Glomerular visceral epithelial cell (primary cell): ENCODE measurements around the gene CTIF.
"Not testable (repeated sequence)": the region's sequence is repeated elsewhere in the genome, so short reads cannot be mapped to it uniquely, and the experiment has no call there.

Experiments used
- DNase-seq: peaks from one replicate; pipeline ENCODE4 v3.0.0-alpha.2; 2016; ENCODE audit errors: extremely low spot score

The CTIF gene

GRCh38 chr18:48706731-48707130 is 167.9 kb downstream of the CTIF start:
- no peak for DNase-seq

- DNase-seq, result no peak
These were observed 168.9 kb downstream of the CTIF start for GRCh38 chr18:48707636-48708296.

- DNase-seq, result no peak
These were observed 170.0 kb downstream of the CTIF start for GRCh38 chr18:48708807-48709206.

- DNase-seq, result no peak
These were observed 170.7 kb downstream of the CTIF start for GRCh38 chr18:48709371-48710062.

GRCh38 chr18:48711651-48712486 is 173.0 kb downstream of the CTIF start:
- peak; percentile 52 for DNase-seq

GRCh38 chr18:48713309-48713708 is 174.5 kb downstream of the CTIF start:
- DNase-seq, result no peak

- no peak for DNase-seq
These were observed 176.0 kb downstream of the CTIF start for GRCh38 chr18:48714873-48715272.

GRCh38 chr18:48715711-48716361 is 177.0 kb downstream of the CTIF start:
- no peak for DNase-seq

GRCh38 chr18:48717227-48717626 is 178.4 kb downstream of the CTIF start:
- DNase-seq, result not testable (repeated sequence)

- no peak for DNase-seq
These were observed 179.6 kb downstream of the CTIF start for GRCh38 chr18:48718251-48718959.

- no peak for DNase-seq
These were observed 180.6 kb downstream of the CTIF start for GRCh38 chr18:48719388-48719787.

- DNase-seq, result no peak
These were observed 181.3 kb downstream of the CTIF start for GRCh38 chr18:48719974-48720654.

- DNase-seq, result no peak
These were observed 181.8 kb downstream of the CTIF start for GRCh38 chr18:48720655-48721025.

- no peak for DNase-seq
These were observed 182.5 kb downstream of the CTIF start for GRCh38 chr18:48721312-48721711.

- DNase-seq, result no peak
These were observed 184.2 kb downstream of the CTIF start for GRCh38 chr18:48723016-48723415.

GRCh38 chr18:48723837-48724236 is 185.0 kb downstream of the CTIF start:
- no peak for DNase-seq

- DNase-seq, result no peak
These were observed 185.6 kb downstream of the CTIF start for GRCh38 chr18:48724442-48724841.

GRCh38 chr18:48724939-48725338 is 186.1 kb downstream of the CTIF start:
- DNase-seq, result no peak

GRCh38 chr18:48725562-48725961 is 186.7 kb downstream of the CTIF start:
- DNase-seq, result no peak

GRCh38 chr18:48727681-48728080 is 188.8 kb downstream of the CTIF start:
- no peak for DNase-seq
